ENCODE measurements around the gene EGFR.

The EGFR gene

DNA sequence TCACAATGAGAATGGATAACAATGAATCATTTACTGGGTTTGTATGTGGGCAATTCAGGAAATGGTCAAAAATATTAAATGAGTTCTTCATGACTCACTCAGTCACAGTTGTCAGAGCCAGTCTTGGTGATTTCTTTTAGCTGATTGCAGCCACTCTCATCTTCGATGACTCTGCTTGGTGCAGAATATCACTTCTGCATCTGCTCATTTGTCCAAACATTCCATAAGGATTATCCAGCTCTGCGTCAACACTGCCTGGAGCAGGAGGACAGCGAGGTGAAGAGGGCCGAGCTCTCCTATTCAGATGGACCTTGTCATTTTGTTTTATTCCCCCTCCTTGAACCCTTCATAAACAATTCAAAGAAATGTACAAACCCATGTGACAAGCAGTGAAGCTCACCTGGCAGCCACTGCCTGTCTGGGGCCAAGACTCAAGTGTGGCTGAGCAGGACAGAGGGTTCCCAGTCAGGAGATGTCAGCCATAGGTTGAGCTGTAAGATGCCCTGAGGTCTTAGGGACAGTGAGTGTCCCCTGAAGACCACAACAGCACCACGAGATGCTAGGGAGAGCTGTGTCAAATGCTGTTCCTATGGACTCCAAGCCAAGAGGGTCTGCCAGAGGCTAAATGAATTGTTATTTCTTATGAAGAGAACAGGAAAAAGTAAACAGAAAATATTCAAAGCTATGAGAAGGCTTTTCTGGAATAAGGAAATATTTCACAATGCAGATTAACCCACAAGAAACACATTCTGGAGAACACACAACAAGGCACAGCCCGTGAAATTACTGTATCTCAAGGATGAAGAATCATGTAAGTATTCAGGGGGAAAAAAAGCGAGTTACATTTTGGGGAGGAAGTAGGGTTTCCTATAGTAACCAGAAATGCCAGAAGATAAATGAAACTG, 33.1 kb upstream of the EGFR start:
- Histone ChIP-seq H3K27ac (ENCODE audit: low read depth, low read length) (no peak overlapping the region), H4K20me1 (ENCODE audit: control insufficient read depth, insufficient read depth, low read depth, low read length) (no peaks in the 10 kb centered on the region), H3K9me3 (ENCODE audit: control insufficient read depth, insufficient read depth, low read length) (no peaks in the 10 kb centered on the region), H3F3A (ENCODE audit: control insufficient read depth, insufficient read depth) (no peaks in the 10 kb centered on the region), H3K4me2 (ENCODE audit: low read length) (no peak overlapping the region), H3K4me1 (ENCODE audit: control insufficient read depth, low read length) (no peaks in the 10 kb centered on the region), H3K36me3 (ENCODE audit: control insufficient read depth, low read length) (no peaks in the 10 kb centered on the region), H3K9me2 (replicated peaks; ENCODE audit: control insufficient read depth, low read length) (no peaks in the 10 kb centered on the region), H3K27me3 (ENCODE audit: control insufficient read depth, low read length) (no peaks in the 10 kb centered on the region), H3K4me3 (ENCODE audit: low read length) (no peak overlapping the region), H3K79me2 (ENCODE audit: control insufficient read depth, low read length) (no peaks in the 10 kb centered on the region)
- TF ChIP-seq, protein P1, sequence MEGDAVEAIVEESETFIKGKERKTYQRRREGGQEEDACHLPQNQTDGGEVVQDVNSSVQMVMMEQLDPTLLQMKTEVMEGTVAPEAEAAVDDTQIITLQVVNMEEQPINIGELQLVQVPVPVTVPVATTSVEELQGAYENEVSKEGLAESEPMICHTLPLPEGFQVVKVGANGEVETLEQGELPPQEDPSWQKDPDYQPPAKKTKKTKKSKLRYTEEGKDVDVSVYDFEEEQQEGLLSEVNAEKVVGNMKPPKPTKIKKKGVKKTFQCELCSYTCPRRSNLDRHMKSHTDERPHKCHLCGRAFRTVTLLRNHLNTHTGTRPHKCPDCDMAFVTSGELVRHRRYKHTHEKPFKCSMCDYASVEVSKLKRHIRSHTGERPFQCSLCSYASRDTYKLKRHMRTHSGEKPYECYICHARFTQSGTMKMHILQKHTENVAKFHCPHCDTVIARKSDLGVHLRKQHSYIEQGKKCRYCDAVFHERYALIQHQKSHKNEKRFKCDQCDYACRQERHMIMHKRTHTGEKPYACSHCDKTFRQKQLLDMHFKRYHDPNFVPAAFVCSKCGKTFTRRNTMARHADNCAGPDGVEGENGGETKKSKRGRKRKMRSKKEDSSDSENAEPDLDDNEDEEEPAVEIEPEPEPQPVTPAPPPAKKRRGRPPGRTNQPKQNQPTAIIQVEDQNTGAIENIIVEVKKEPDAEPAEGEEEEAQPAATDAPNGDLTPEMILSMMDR (IDR thresholded peaks at IDR 0.05; ENCODE audit: low read depth, low read length, poor library complexity, severe bottlenecking), result no peak
- no peak for TF ChIP-seq EZH2phosphoT487 (IDR thresholded peaks at IDR 0.05; ENCODE audit: borderline replicate concordance, low read length)

DNA sequence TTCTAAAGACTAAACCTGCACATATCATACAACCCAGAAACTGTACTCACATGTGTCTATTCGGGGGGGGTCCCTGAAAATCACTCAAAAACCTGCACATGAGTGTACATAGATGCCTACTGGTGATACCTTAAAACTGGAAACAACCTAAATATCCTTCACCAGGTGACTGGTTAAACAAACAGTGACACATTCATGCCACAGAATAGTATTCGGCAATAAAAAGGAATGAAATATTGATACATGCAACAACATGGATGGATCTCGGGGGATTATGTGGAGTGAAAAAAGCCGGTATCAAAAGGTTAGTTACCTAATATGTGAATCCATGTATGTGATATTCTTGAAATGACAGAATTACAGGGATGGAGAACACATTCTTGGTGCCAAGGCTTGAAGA, 32.1 kb upstream of the EGFR start:
- Histone ChIP-seq H3K9me3 (ENCODE audit: control insufficient read depth, insufficient read depth, low read length) (no peaks in the 10 kb centered on the region), H3K4me3 (ENCODE audit: low read length) (no peak overlapping the region), H3K4me1 (ENCODE audit: control insufficient read depth, low read length) (no peaks in the 10 kb centered on the region), H4K20me1 (ENCODE audit: control insufficient read depth, insufficient read depth, low read depth, low read length) (no peaks in the 10 kb centered on the region), H3K36me3 (ENCODE audit: control insufficient read depth, low read length) (no peaks in the 10 kb centered on the region), H3K27ac (ENCODE audit: low read depth, low read length) (no peak overlapping the region), H3K9me2 (replicated peaks; ENCODE audit: control insufficient read depth, low read length) (no peaks in the 10 kb centered on the region), H3K79me2 (ENCODE audit: control insufficient read depth, low read length) (no peaks in the 10 kb centered on the region), H3F3A (ENCODE audit: control insufficient read depth, insufficient read depth) (no peaks in the 10 kb centered on the region), H3K27me3 (ENCODE audit: control insufficient read depth, low read length) (no peaks in the 10 kb centered on the region), H3K4me2 (ENCODE audit: low read length) (no peak overlapping the region)
- TF ChIP-seq EZH2phosphoT487 (IDR thresholded peaks at IDR 0.05; ENCODE audit: borderline replicate concordance, low read length), result no peak
- TF ChIP-seq, protein P1 (IDR thresholded peaks at IDR 0.05; ENCODE audit: low read depth, low read length, poor library complexity, severe bottlenecking), result no peak

DNA sequence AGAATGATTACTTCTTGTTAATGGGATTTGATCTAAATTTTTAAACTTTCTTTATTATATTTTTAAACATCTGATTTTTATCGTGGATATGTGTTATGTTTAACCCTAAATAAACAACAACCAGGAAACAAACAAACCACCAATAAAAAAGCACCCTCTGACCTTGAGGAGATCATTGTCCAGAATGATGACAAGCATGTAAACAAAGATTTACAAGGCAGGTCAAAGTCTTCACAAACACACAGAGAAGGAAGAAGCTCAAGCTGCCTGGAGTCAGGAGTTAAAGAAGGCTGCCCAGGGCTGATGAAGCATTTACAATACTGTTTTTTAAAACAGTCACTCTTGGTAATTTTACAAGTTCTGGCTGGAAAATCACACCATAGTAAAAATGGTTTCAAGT, 31.0 kb upstream of the EGFR start:
- no peaks in the 10 kb centered on the region for H3K79me2 ChIP-seq (ENCODE audit: control insufficient read depth, low read length)
- H3F3A ChIP-seq (ENCODE audit: control insufficient read depth, insufficient read depth), result no peaks in the 10 kb centered on the region
- H3K27ac ChIP-seq (ENCODE audit: low read depth, low read length), result no peak overlapping the region
- TF ChIP-seq, protein P1 (IDR thresholded peaks at IDR 0.05; ENCODE audit: low read depth, low read length, poor library complexity, severe bottlenecking), result no peak
- no peak for TF ChIP-seq EZH2phosphoT487 (IDR thresholded peaks at IDR 0.05; ENCODE audit: borderline replicate concordance, low read length)
- H3K4me1 ChIP-seq (ENCODE audit: control insufficient read depth, low read length), result no peaks in the 10 kb centered on the region
- no peaks in the 10 kb centered on the region for H3K36me3 ChIP-seq (ENCODE audit: control insufficient read depth, low read length)
- no peaks in the 10 kb centered on the region for H3K9me2 ChIP-seq (replicated peaks; ENCODE audit: control insufficient read depth, low read length)
- no peak overlapping the region for H3K4me3 ChIP-seq (ENCODE audit: low read length)
- no peaks in the 10 kb centered on the region for H4K20me1 ChIP-seq (ENCODE audit: control insufficient read depth, insufficient read depth, low read depth, low read length)
- H3K9me3 ChIP-seq (ENCODE audit: control insufficient read depth, insufficient read depth, low read length), result no peaks in the 10 kb centered on the region
- H3K4me2 ChIP-seq (ENCODE audit: low read length), result no peak overlapping the region
- H3K27me3 ChIP-seq (ENCODE audit: control insufficient read depth, low read length), result no peaks in the 10 kb centered on the region
